Osteocyte (in vitro differentiated cells): ENCODE results near the gene CAMK1. TPM values are rescaled to one million over a fixed set of nuclear protein-coding genes. Genes with fewer than 3 reads are reported as not detected.

Experiments
- DNase-seq: peaks from one replicate; pipeline ENCODE4 v3.0.0; 2021; ENCODE audit warnings: mixed read lengths; ENCODE audit not compliant: unreplicated experiment; ENCODE audit errors: extremely low spot score
- H3K27ac Mint-ChIP-seq: one replicate; pipeline ENCODE4 v1.8.0; 2021; ENCODE audit warnings: mild to moderate bottlenecking, mixed read lengths; ENCODE audit not compliant: unreplicated experiment
- H3K27me3 Mint-ChIP-seq: one replicate; pipeline ENCODE4 v1.8.0; 2021; ENCODE audit warnings: mixed read lengths; ENCODE audit not compliant: unreplicated experiment
- H3K36me3 Mint-ChIP-seq: one replicate; pipeline ENCODE4 v1.8.0; 2021; ENCODE audit warnings: mixed read lengths; ENCODE audit not compliant: unreplicated experiment
- H3K4me1 Mint-ChIP-seq: one replicate; pipeline ENCODE4 v1.8.0; 2021; ENCODE audit warnings: mixed read lengths; ENCODE audit not compliant: unreplicated experiment
- H3K4me3 Mint-ChIP-seq: one replicate; pipeline ENCODE4 v1.8.0; 2021; ENCODE audit warnings: mild to moderate bottlenecking, moderate library complexity, mixed read lengths; ENCODE audit not compliant: unreplicated experiment
- H3K9me3 Mint-ChIP-seq: one replicate; pipeline ENCODE4 v1.8.0; 2021; ENCODE audit warnings: mixed read lengths; ENCODE audit not compliant: unreplicated experiment
- CTCF ChIP-seq: fragments of 200-600 bp; sonication (generic); IDR thresholded peaks from 2 replicates; pipeline ENCODE4 v1.5.0; 2021; ENCODE audit warnings: antibody characterized with exemption, mild to moderate bottlenecking, moderate library complexity
- total RNA-seq: library from RNA; stranded (reverse); gene quantifications from 2 replicates; pipeline ENCODE4 v1.2.1, GENCODE V29; 2021

Gene CAMK1
- total RNA-seq, 1 donor from 2014 or later: 10.7 TPM

GRCh38 chr3:9743548-9743947, 26.2 kb downstream of the CAMK1 start:
- Mint-ChIP-seq H3K27ac (no peak overlapping the region), H3K9me3 (no peaks in the 10 kb centered on the region), H3K36me3 (peaks cover 64% of the 10 kb centered on the region), H3K27me3 (no peaks in the 10 kb centered on the region), H3K4me3 (no peak overlapping the region), H3K4me1 (peaks cover 2% of the 10 kb centered on the region)
- no peak for DNase-seq
- TF ChIP-seq CTCF: no peak

DNA sequence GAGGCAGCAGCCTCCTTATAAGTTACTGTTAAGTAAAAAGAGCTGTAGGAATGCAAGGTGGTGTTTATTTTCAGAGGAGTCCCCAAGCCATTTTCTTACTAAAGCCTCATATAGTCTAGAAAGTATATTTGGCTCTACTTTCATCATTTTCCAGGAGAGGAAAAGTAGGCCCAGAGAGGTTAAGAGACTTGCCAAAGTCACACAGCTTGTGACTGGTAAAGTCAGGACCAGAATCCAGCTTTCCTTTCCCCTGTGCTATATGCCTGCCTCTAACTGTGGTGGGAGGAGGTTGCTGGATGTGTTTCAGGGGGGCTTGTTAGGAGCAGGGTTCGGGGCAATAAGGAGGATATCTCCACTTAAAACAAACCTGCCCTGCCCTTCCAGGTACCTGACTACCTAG, 27.2 kb downstream of the CAMK1 start:
- H3K36me3 Mint-ChIP-seq: peaks cover 63% of the 10 kb centered on the region

DNA sequence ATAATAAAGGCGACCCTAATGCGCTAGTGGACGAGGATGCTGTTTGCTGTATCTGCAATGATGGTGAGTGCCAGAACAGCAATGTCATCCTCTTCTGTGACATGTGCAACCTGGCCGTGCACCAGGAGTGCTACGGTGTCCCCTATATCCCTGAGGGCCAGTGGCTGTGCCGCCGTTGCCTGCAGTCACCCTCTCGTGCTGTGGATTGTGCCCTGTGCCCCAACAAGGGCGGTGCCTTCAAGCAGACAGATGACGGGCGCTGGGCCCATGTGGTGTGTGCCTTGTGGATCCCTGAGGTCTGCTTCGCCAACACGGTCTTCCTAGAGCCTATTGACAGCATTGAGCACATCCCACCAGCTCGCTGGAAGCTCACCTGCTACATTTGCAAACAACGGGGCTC, 30.6 kb downstream of the CAMK1 start:
- H3K4me3 Mint-ChIP-seq: no peak overlapping the region
- H3K27ac Mint-ChIP-seq: no peak overlapping the region
- peaks cover 57% of the 10 kb centered on the region for H3K36me3 Mint-ChIP-seq
- H3K4me1 Mint-ChIP-seq: no peaks in the 10 kb centered on the region
- TF ChIP-seq CTCF: no peak
- no peaks in the 10 kb centered on the region for H3K27me3 Mint-ChIP-seq
- no peaks in the 10 kb centered on the region for H3K9me3 Mint-ChIP-seq
- no peak for DNase-seq

More for the DNA sequence above, 27.2 kb downstream of the CAMK1 start:
- H3K4me3 Mint-ChIP-seq: no peak overlapping the region
- no peak overlapping the region for H3K27ac Mint-ChIP-seq
- DNase-seq: no peak
- no peaks in the 10 kb centered on the region for H3K27me3 Mint-ChIP-seq
- H3K4me1 Mint-ChIP-seq: peaks cover 2% of the 10 kb centered on the region
- TF ChIP-seq CTCF: no peak
- no peaks in the 10 kb centered on the region for H3K9me3 Mint-ChIP-seq

- Mint-ChIP-seq H3K36me3 (peaks cover 46% of the 10 kb centered on the region), H3K4me3 (no peak overlapping the region), H3K27me3 (no peaks in the 10 kb centered on the region), H3K27ac (no peak overlapping the region), H3K4me1 (peaks cover 17% of the 10 kb centered on the region), H3K9me3 (no peaks in the 10 kb centered on the region)
- TF ChIP-seq CTCF: no peak
- no peak for DNase-seq
These were observed 32.9 kb downstream of the CAMK1 start for GRCh38 chr3:9736831-9737230.

DNA sequence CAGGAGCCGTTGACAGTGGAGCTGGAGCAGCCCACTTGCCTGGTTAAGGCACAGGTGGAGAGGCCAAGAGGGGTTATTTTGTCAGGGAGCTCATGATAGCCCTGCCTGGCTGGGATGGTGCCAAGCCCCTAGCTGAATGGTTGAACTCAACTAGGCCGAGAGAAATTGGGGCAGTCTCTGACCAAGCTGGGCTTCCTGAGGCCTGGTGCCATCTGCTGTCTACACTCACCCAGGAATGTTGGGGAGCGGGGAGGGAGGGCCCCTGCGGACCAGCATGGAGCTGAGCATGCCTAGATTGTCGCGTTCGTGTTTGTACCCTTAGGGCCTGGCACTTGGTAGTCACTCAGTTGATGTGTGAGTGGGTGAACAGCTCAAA, 37.0 kb downstream of the CAMK1 start:
- peak overlapping the region; percentile 50 for H3K27ac Mint-ChIP-seq
- TF ChIP-seq CTCF: no peak

More for the DNA sequence above, 37.0 kb downstream of the CAMK1 start:
- Mint-ChIP-seq H3K4me1 (peaks cover 27% of the 10 kb centered on the region), H3K4me3 (peak overlapping the region; percentile 80), H3K9me3 (no peaks in the 10 kb centered on the region), H3K27me3 (peaks cover 2% of the 10 kb centered on the region), H3K36me3 (peaks cover 16% of the 10 kb centered on the region)
- no peak for DNase-seq
